Measurements from ENCODE around the gene PTPRN2.

PTPRN2 gene

GRCh38 chr7:157829491-157829890 is 758.1 kb downstream of the PTPRN2 start:
- DNase-seq (ENCODE audit: low read depth in 4 of 4, low spot score in 1 of 4), result no peak

DNA sequence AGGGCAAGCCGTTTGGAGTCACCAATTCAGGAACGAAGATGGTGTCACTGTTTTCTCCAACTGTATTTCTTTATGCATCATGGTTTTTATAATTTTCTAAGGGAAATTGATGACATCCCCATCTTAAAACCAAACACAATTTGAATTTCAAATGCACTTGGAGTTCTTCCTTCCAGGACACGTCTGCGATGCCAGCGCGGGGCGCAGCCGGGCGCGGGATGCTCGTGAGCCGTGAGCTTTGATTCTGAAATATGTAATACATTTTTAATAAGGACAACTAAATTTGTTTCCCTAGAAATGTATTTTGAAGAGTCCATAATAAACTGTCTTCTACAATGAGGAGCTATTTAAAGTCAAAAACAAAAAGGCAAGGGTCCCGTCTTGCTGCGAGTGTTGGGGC is 758.7 kb downstream of the PTPRN2 start:
- no peak for DNase-seq (ENCODE audit: low read depth in 4 of 4, low spot score in 1 of 4)

DNA sequence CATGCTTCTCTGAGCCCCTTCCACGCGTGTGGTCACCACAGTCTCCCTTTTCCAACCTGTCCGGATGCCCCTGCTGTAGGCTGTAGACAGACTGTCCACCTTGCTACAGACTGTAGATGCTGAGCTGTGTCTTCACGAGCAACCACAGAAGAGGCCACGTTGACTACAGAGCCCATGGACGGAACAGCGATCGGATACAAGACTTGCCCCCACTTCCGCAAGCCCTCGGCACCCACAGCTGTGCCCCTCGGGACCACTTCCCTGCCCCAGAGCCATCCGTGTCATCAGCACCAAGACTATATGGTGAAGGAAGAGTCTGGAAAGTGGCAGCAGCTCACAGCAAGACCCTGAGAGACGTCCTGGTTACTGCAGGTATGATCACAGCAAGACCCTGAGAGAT is 759.4 kb downstream of the PTPRN2 start:
- no peak for DNase-seq (ENCODE audit: low read depth in 4 of 4, low spot score in 1 of 4)

GRCh38 chr7:157827863-157828160 is 759.8 kb downstream of the PTPRN2 start:
- no peak for DNase-seq (ENCODE audit: low read depth in 4 of 4, low spot score in 1 of 4)

GRCh38 chr7:157827045-157827862 is 760.4 kb downstream of the PTPRN2 start:
- no peak for DNase-seq (ENCODE audit: low read depth in 4 of 4, low spot score in 1 of 4)

- no peak for DNase-seq (ENCODE audit: low read depth in 4 of 4, low spot score in 1 of 4)
Measured at GRCh38 chr7:157826566-157826965, 761.1 kb downstream of the PTPRN2 start.

- no peak for DNase-seq (ENCODE audit: low read depth in 4 of 4, low spot score in 1 of 4)
Measured at GRCh38 chr7:157825325-157825724, 762.3 kb downstream of the PTPRN2 start.

- no peak for DNase-seq (ENCODE audit: low read depth in 4 of 4, low spot score in 1 of 4)
Measured at GRCh38 chr7:157824819-157825121, 762.9 kb downstream of the PTPRN2 start.

GRCh38 chr7:157824011-157824818 is 763.4 kb downstream of the PTPRN2 start:
- DNase-seq (ENCODE audit: low read depth in 4 of 4, low spot score in 1 of 4), result no peak

- DNase-seq (ENCODE audit: low read depth in 4 of 4, low spot score in 1 of 4), result no peak
Measured at GRCh38 chr7:157822688-157823031, 765.0 kb downstream of the PTPRN2 start.

GRCh38 chr7:157821959-157822687 is 765.5 kb downstream of the PTPRN2 start:
- no peak for DNase-seq (ENCODE audit: low read depth in 4 of 4, low spot score in 1 of 4)

DNA sequence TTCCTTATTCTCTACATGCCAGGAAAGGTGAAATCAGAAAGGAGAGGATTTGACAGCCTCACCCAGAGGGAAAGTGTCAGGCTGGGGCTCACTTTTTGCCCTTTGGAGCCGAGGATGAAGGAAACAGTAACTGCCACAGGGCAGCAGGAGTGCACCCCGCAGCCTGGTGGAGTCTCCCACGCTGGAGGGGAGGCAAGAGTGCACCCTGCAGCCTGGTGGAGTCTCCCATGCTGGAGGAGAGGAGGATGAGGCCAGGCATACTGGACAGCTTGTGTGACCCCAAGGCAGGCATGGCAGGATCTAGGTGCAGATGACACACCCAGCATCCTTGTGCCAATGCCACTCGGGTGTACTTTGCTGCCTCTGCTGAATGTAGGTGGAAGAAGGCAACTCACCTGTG is 766.8 kb downstream of the PTPRN2 start:
- no peak for DNase-seq (ENCODE audit: low read depth in 4 of 4, low spot score in 1 of 4)

DNA sequence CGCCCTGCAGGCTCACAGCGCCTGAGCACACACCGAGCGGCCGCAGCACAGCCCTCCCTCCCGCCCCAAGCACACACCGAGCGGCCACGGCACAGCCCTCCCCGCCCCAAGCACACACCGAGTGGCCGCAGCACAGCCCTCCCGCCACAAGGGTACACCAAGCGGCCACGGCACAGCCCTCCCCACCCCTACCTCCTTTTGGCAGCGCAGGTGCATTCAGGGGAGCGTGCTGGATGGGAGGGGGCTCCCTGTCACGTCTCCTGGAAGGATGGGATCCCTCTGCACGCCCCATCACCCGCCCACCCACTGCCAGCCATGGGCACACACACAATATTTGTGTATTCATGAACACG is 768.2 kb downstream of the PTPRN2 start:
- DNase-seq (ENCODE audit: low read depth in 4 of 4, low spot score in 1 of 4), result no peak

DNA sequence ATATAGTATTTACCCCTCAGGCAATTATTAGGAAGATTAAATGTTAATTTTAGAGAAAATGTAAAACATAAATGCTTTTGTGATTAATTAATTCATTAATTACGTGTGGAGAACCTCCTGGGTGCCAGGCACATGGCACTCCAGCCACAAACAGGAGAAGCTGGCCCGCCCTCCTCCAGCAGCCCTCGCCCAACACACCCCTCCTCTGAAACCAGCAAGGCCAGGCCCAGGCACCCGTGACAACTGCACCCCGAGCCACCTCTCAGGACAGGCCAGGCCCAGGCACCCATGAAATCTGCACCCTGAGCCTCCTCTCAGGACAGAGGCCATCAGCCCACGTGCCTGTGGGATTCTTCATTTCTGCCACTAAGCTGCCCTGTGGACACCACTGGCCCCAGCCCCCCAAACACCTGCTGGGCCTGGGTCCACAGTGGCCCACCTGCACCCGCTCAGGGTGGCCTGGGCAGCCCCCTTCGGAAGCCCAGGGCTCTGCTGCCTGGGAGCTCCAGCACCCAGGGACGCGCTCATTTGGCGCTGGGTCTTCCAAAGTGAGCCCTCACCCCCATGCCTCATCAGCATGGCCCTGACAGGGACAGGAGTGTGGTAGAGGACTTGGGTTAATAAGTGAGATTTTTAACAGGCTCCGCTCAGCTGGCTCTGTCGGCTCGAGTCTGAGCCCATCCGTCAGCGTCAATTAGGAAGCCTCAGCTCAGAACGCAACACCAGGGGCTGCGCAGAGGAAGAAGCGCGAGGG is 768.7 kb downstream of the PTPRN2 start:
- DNase-seq (ENCODE audit: low read depth in 4 of 4, low spot score in 1 of 4), result no peak

- no peak for DNase-seq (ENCODE audit: low read depth in 4 of 4, low spot score in 1 of 4)
Measured at GRCh38 chr7:157817944-157818700, 769.5 kb downstream of the PTPRN2 start.

GRCh38 chr7:157817433-157817832 is 770.2 kb downstream of the PTPRN2 start:
- no peak for DNase-seq (ENCODE audit: low read depth in 4 of 4, low spot score in 1 of 4)

GRCh38 chr7:157816526-157817250 is 770.9 kb downstream of the PTPRN2 start:
- DNase-seq (ENCODE audit: low read depth in 4 of 4, low spot score in 1 of 4), result no peak

DNA sequence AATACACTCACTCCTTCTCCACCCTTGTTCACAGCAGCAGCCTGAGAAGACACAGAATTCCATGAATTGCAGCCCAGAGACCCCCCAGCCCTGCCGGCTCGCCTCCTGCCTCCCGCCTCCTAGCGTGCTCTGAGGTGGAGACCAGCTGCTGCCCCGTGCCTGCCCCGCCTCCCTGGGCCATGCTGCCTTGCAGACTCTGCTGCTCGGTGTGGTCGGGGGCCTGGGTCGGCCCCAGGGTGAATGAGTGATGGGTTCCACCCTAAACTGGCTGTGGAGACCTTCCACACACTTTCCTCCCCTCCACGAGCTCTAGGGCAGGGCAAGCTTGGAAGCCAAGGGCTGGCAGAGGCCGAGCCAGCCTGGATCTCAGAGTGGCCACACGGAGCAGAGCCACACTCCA is 771.5 kb downstream of the PTPRN2 start:
- DNase-seq (ENCODE audit: low read depth in 4 of 4, low spot score in 1 of 4), result no peak

GRCh38 chr7:157815706-157816022 is 772.0 kb downstream of the PTPRN2 start:
- no peak for DNase-seq (ENCODE audit: low read depth in 4 of 4, low spot score in 1 of 4)

DNA sequence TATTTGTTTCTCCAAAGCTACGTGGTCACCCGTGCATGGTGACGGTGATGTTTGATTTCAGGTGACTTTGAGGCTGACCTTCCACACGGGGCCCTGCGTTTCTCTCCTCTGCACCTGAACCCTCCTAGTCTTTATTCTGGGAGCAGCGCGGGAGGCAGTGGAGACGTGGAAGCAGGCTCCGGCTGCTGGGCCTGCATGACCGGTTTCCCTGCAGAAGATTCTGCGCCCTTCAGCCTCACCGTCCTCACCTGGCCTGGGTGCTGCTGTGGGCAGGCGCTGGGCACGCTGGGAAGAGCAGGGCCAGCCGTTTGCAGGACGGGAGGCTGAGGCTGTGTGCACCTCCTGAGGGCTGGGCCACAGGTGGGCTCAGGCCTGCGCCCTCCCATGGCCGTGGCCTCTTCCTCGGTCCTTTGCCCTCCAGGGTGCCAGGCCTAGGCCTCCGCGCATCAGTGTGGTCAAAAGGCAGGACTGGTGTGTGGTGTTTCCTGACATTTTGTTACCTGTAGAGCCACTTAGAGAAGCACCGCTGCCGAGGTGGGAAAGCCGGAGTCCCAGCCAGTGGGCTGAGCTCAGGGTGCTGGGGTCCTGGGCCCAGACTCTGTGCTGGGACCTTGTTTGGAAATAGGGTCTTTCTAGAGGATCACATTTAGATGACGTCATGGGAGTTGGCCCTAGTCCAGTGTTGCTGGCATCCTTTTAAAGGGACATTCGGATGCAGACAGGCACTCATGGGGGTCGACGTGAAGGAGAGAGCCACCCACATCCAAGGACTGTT is 772.5 kb downstream of the PTPRN2 start:
- DNase-seq (ENCODE audit: low read depth in 4 of 4, low spot score in 1 of 4), result no peak
